NB4 (cell line): ENCODE measurements around the gene CAP2.
"Not testable (repeated sequence)": the region's sequence is repeated elsewhere in the genome, so short reads cannot be mapped to it uniquely, and the experiment has no call there.

ENCODE experiments used
- DNase-seq: peaks from one replicate; pipeline ENCODE4 v3.0.0; 2010; ENCODE audit warnings: low read depth
- H3K4me3 ChIP-seq: one replicate; pipeline ENCODE4 v1.5.1; 2011; ENCODE audit warnings: mild to moderate bottlenecking, low read depth, low read length, moderate library complexity
- CTCF ChIP-seq: IDR thresholded peaks from one replicate; pipeline ENCODE4 v1.5.1; 2012; ENCODE audit warnings: low read depth, low read length
- MAX ChIP-seq: IDR thresholded peaks from 2 replicates; pipeline ENCODE4 v1.6.1; 2011; ENCODE audit warnings: low read depth, low read length
- MYC ChIP-seq: IDR thresholded peaks from 2 replicates; pipeline ENCODE4 v1.6.1; 2011; ENCODE audit warnings: low read depth, low read length
- POLR2A ChIP-seq: IDR thresholded peaks from 2 replicates; pipeline ENCODE4 v1.6.1; 2011; ENCODE audit warnings: mild to moderate bottlenecking; ENCODE audit not compliant: insufficient read length; ENCODE audit errors: extremely low read depth

The CAP2 gene

GRCh38 chr6:17574866-17575560 lies 181.6 kb downstream of the CAP2 start:
- no peak for DNase-seq
- TF ChIP-seq CTCF = no peak
- TF ChIP-seq MYC = no peak
- TF ChIP-seq POLR2A = no peak
- no peak for TF ChIP-seq MAX
- no peak overlapping the region for H3K4me3 ChIP-seq

DNA sequence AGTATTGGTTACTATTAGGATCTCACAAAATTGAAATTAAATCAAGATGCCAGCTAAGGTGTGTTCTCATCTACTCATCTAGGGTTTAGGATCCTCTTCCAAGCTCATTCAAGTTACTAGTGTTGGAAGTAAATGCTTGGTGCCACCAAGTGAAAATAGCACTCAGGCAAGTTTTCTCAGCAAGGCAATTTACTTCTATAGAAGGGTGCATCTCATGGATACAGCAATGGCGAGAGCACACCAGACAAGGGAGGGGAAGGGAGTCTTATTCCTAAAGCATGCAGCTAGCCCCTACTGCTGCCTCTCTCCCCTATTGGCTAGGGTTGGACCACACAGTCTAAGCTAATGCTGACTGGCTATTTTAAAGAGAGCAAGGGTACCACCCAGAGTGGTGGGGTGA lies 183.7 kb downstream of the CAP2 start:
- H3K4me3 ChIP-seq = no peak overlapping the region
- DNase-seq = no peak
- TF ChIP-seq MAX (no peak), MYC (no peak), POLR2A (no peak), CTCF (no peak)

GRCh38 chr6:17580518-17581048 lies 187.2 kb downstream of the CAP2 start:
- no peak for DNase-seq

GRCh38 chr6:17581282-17581681 lies 187.9 kb downstream of the CAP2 start:
- not testable (repeated sequence) for DNase-seq, H3K4me3 ChIP-seq

More at GRCh38 chr6:17580518-17581048, 187.2 kb downstream of the CAP2 start:
- H3K4me3 ChIP-seq = no peak overlapping the region
- no peak for TF ChIP-seq POLR2A
- TF ChIP-seq MYC = no peak
- no peak for TF ChIP-seq CTCF
- no peak for TF ChIP-seq MAX

GRCh38 chr6:17583811-17584210 lies 190.4 kb downstream of the CAP2 start:
- DNase-seq = no peak

More at GRCh38 chr6:17583811-17584210, 190.4 kb downstream of the CAP2 start:
- TF ChIP-seq MYC = no peak
- no peak for TF ChIP-seq MAX
- no peak for TF ChIP-seq CTCF
- TF ChIP-seq POLR2A = no peak
- H3K4me3 ChIP-seq = no peak overlapping the region
